H9 (cell line): ENCODE data around the gene ADGB. TPM values are rescaled to one million over a fixed set of nuclear protein-coding genes. Genes with fewer than 3 reads are reported as not detected.

Source experiments
- DNase-seq: peaks from one replicate; pipeline ENCODE4 v3.0.0-alpha.2; 2017
- H2AFZ ChIP-seq: one replicate; pipeline ENCODE4 v1.6.1; 2013; ENCODE audit warnings: mild to moderate bottlenecking, low read length, control low read depth, moderate library complexity
- H2AK5ac ChIP-seq: 2 replicates; pipeline ENCODE4 v1.6.1; 2013; ENCODE audit warnings: low read length, control low read depth, mixed read lengths; ENCODE audit not compliant: insufficient read length
- H2BK120ac ChIP-seq: one replicate; pipeline ENCODE4 v1.6.1; 2013; ENCODE audit warnings: low read depth, mild to moderate bottlenecking, low read length, control low read depth, inconsistent platforms; ENCODE audit not compliant: poor library complexity, severe bottlenecking
- H2BK12ac ChIP-seq: 2 replicates; pipeline ENCODE4 v1.6.1; 2013; ENCODE audit warnings: low read length, control low read depth, mixed read lengths, low read depth; ENCODE audit not compliant: insufficient read length
- H2BK15ac ChIP-seq: 2 replicates; pipeline ENCODE4 v1.6.1; 2013; ENCODE audit warnings: low read depth, low read length, control low read depth
- H2BK20ac ChIP-seq: one replicate; pipeline ENCODE4 v1.6.1; 2013; ENCODE audit warnings: low read depth, mild to moderate bottlenecking, low read length, control low read depth, inconsistent platforms; ENCODE audit not compliant: poor library complexity, severe bottlenecking
- H2BK5ac ChIP-seq: 2 replicates; pipeline ENCODE4 v1.6.1; 2013; ENCODE audit warnings: low read length, control low read depth, mixed read lengths; ENCODE audit not compliant: insufficient read length
- H3K14ac ChIP-seq: 2 replicates; pipeline ENCODE4 v1.6.1; 2013; ENCODE audit warnings: low read length, control low read depth; ENCODE audit not compliant: insufficient read depth
- H3K18ac ChIP-seq: 2 replicates; pipeline ENCODE4 v1.6.1; 2013; ENCODE audit warnings: low read depth, mild to moderate bottlenecking, mixed read lengths, low read length, control low read depth; ENCODE audit not compliant: insufficient read length
- H3K23ac ChIP-seq: 2 replicates; pipeline ENCODE4 v1.6.1; 2013; ENCODE audit warnings: low read length, control low read depth, mixed read lengths, low read depth; ENCODE audit not compliant: insufficient read length
- H3K23me2 ChIP-seq: 2 replicates; pipeline ENCODE4 v1.6.1; 2013; ENCODE audit warnings: low read depth, mild to moderate bottlenecking, mixed read lengths, low read length, control low read depth; ENCODE audit not compliant: insufficient read length, poor library complexity, severe bottlenecking
- H3K27ac ChIP-seq: 2 replicates; pipeline ENCODE4 v1.5.1; 2013; ENCODE audit warnings: low read length, control low read depth, mixed read lengths, low read depth; ENCODE audit not compliant: insufficient read length
- H3K27me3 ChIP-seq: 2 replicates; pipeline ENCODE4 v1.6.1; 2013; ENCODE audit warnings: low read length, control low read depth, inconsistent platforms; ENCODE audit not compliant: insufficient read depth
- H3K4ac ChIP-seq: 2 replicates; pipeline ENCODE4 v1.6.1; 2013; ENCODE audit warnings: low read depth, mild to moderate bottlenecking, control low read depth, inconsistent platforms, low read length, moderate library complexity
- H3K4me1 ChIP-seq: 2 replicates; pipeline ENCODE4 v1.6.1; 2013; ENCODE audit warnings: low read length, control low read depth, inconsistent platforms; ENCODE audit not compliant: insufficient read depth
- H3K4me2 ChIP-seq: 2 replicates; pipeline ENCODE4 v1.6.1; 2013; ENCODE audit warnings: low read length, control low read depth, mixed read lengths; ENCODE audit not compliant: insufficient read length, insufficient read depth
- H3K56ac ChIP-seq: 2 replicates; pipeline ENCODE4 v1.6.1; 2013; ENCODE audit warnings: low read depth, mild to moderate bottlenecking, mixed read lengths, low read length, control low read depth; ENCODE audit not compliant: insufficient read length
- H3K79me1 ChIP-seq: 2 replicates; pipeline ENCODE4 v1.6.1; 2013; ENCODE audit warnings: low read depth, mild to moderate bottlenecking, moderate library complexity, low read length, control low read depth, inconsistent platforms; ENCODE audit not compliant: insufficient read depth, poor library complexity, severe bottlenecking
- H3K79me2 ChIP-seq: 2 replicates; pipeline ENCODE4 v1.6.1; 2013; ENCODE audit warnings: low read length, control low read depth, inconsistent platforms; ENCODE audit not compliant: insufficient read depth
- H3K9ac ChIP-seq: 2 replicates; pipeline ENCODE4 v1.6.1; 2013; ENCODE audit warnings: low read length, control low read depth, mixed read lengths; ENCODE audit not compliant: insufficient read length; ENCODE audit errors: extremely low read depth
- H3K9me3 ChIP-seq: one replicate; pipeline ENCODE4 v1.6.1; 2013; ENCODE audit warnings: low read depth, low read length, inconsistent platforms; ENCODE audit not compliant: control insufficient read depth
- H3T11ph ChIP-seq: one replicate; pipeline ENCODE4 v1.6.1; 2013; ENCODE audit warnings: mild to moderate bottlenecking, low read length, control low read depth, inconsistent platforms
- H4K20me1 ChIP-seq: one replicate; pipeline ENCODE4 v1.6.1; 2013; ENCODE audit not compliant: control insufficient read depth, insufficient read length, insufficient read depth
- H4K5ac ChIP-seq: 2 replicates; pipeline ENCODE4 v1.6.1; 2013; ENCODE audit warnings: low read depth, mild to moderate bottlenecking, mixed read lengths, low read length, control low read depth; ENCODE audit not compliant: insufficient read length
- H4K8ac ChIP-seq: replicated peaks from 2 replicates; pipeline ENCODE4 v1.6.1; 2013; ENCODE audit warnings: low read length, control low read depth, mixed read lengths, low read depth; ENCODE audit not compliant: insufficient read length
- H4K91ac ChIP-seq: 2 replicates; pipeline ENCODE4 v1.6.1; 2013; ENCODE audit warnings: low read depth, mild to moderate bottlenecking, moderate library complexity, mixed read lengths, low read length, control low read depth; ENCODE audit not compliant: insufficient read length
- H3K27ac Mint-ChIP-seq, 3 experiments: 2 replicates in 2 of 3; 3 replicates in 1 of 3; pipeline ENCODE4 v1.8.0; 2020 to 2021; ENCODE audit warnings: mixed read lengths in 3 of 3, mild to moderate bottlenecking in 1 of 3, moderate library complexity in 1 of 3
- H3K27me3 Mint-ChIP-seq: 2 replicates; pipeline ENCODE4 v1.8.0; 2021; ENCODE audit warnings: low read depth, mild to moderate bottlenecking, moderate library complexity, mixed read lengths
- H3K36me3 Mint-ChIP-seq, 3 experiments: 2 replicates in 2 of 3; 3 replicates in 1 of 3; pipeline ENCODE4 v1.8.0; 2020 to 2021; ENCODE audit warnings: low read depth in 3 of 3, mixed read lengths in 3 of 3; ENCODE audit not compliant: insufficient read depth in 1 of 3
- H3K4me1 Mint-ChIP-seq, 2 experiments: 2 replicates each; pipeline ENCODE4 v1.8.0; 2020; ENCODE audit warnings: mixed read lengths in 2 of 2
- H3K4me3 Mint-ChIP-seq, 2 experiments: 2 replicates in 1 of 2; 3 replicates in 1 of 2; pipeline ENCODE4 v1.8.0; 2020 to 2021; ENCODE audit warnings: mild to moderate bottlenecking in 2 of 2, mixed read lengths in 2 of 2, moderate library complexity in 1 of 2
- H3K9me3 Mint-ChIP-seq, 2 experiments: 2 replicates in 1 of 2; 3 replicates in 1 of 2; pipeline ENCODE4 v1.8.0; 2020; ENCODE audit warnings: mild to moderate bottlenecking in 2 of 2, mixed read lengths in 2 of 2, moderate library complexity in 1 of 2
- WGBS: extraction: QIAGEN DNeasy Blood & Tissue Kit; methylation state at CpG from one replicate; pipeline ENCODE4 v1.1.7; 2013; ENCODE audit warnings: missing lambda C conversion rate, low lambda C conversion rate, mixed read lengths; ENCODE audit not compliant: insufficient read length; ENCODE audit errors: extremely low coverage; 5-methylcytosine and 5-hydroxymethylcytosine counted together
- total RNA-seq: library from RNA; stranded (reverse); gene quantifications from 2 replicates; pipeline ENCODE4 v1.2.1, GENCODE V29; 2021
- TF ChIP-seq, protein P1 (sequence below): fragments of 200-600 bp; sonication (generic); conservative IDR thresholded peaks from 3 replicates; pipeline ENCODE4 v1.8.0; 2021; ENCODE audit warnings: antibody characterized with exemption, mild to moderate bottlenecking

Gene ADGB
- total RNA-seq, 1 experiment from 2014 or later = not detected

- Histone ChIP-seq H3K27me3 (no peaks in the 10 kb centered on the region), H4K91ac (no peak overlapping the region), H2BK15ac (no peak overlapping the region), H2AFZ (no peak overlapping the region), H4K8ac (no peak overlapping the region), H3K4me1 (no peaks in the 10 kb centered on the region), H3K23me2 (no peaks in the 10 kb centered on the region), H3K9me3 (no peaks in the 10 kb centered on the region), H2BK20ac (no peak overlapping the region), H3K14ac (no peak overlapping the region), H4K20me1 (no peaks in the 10 kb centered on the region), H4K5ac (no peak overlapping the region), H3K18ac (no peak overlapping the region), H3K79me2 (no peaks in the 10 kb centered on the region), H3K4me2 (no peak overlapping the region), H2BK5ac (no peak overlapping the region), H3K79me1 (no peaks in the 10 kb centered on the region), H3K23ac (no peak overlapping the region), H2AK5ac (no peak overlapping the region), H2BK12ac (no peak overlapping the region), H3T11ph (no peak overlapping the region), H3K4ac (no peak overlapping the region), H3K9ac (no peak overlapping the region), H3K27ac (no peak overlapping the region), H2BK120ac (no peak overlapping the region), H3K56ac (no peak overlapping the region)
- H3K27me3 Mint-ChIP-seq = no peaks in the 10 kb centered on the region
- no peaks in the 10 kb centered on the region for H3K4me1 Mint-ChIP-seq
- no peaks in the 10 kb centered on the region for H3K36me3 Mint-ChIP-seq
- no peaks in the 10 kb centered on the region for H3K9me3 Mint-ChIP-seq
- no peak for DNase-seq
- TF ChIP-seq, protein P1, sequence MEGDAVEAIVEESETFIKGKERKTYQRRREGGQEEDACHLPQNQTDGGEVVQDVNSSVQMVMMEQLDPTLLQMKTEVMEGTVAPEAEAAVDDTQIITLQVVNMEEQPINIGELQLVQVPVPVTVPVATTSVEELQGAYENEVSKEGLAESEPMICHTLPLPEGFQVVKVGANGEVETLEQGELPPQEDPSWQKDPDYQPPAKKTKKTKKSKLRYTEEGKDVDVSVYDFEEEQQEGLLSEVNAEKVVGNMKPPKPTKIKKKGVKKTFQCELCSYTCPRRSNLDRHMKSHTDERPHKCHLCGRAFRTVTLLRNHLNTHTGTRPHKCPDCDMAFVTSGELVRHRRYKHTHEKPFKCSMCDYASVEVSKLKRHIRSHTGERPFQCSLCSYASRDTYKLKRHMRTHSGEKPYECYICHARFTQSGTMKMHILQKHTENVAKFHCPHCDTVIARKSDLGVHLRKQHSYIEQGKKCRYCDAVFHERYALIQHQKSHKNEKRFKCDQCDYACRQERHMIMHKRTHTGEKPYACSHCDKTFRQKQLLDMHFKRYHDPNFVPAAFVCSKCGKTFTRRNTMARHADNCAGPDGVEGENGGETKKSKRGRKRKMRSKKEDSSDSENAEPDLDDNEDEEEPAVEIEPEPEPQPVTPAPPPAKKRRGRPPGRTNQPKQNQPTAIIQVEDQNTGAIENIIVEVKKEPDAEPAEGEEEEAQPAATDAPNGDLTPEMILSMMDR = no peak
- peak overlapping the region in 2 of 3 experiments; percentile 49 to 55; a peak in 1 of 7 replicates for H3K27ac Mint-ChIP-seq
- WGBS = no CpG with 5 or more reads among the region's 14 CpGs
- H3K4me3 Mint-ChIP-seq = no peak overlapping the region
These were observed 172.4 kb downstream of the ADGB start for GRCh38 chr6:146770965-146771735.
